ELR (cell line): ENCODE measurements around the gene TCAP.
A peak's percentile ranks its signal among the peaks of the same experiment; 100 is the strongest.

ENCODE experiments used
- DNase-seq: peaks from one replicate; pipeline ENCODE4 v3.0.0-alpha.2; 2015; ENCODE audit warnings: low read depth

Gene TCAP

DNA sequence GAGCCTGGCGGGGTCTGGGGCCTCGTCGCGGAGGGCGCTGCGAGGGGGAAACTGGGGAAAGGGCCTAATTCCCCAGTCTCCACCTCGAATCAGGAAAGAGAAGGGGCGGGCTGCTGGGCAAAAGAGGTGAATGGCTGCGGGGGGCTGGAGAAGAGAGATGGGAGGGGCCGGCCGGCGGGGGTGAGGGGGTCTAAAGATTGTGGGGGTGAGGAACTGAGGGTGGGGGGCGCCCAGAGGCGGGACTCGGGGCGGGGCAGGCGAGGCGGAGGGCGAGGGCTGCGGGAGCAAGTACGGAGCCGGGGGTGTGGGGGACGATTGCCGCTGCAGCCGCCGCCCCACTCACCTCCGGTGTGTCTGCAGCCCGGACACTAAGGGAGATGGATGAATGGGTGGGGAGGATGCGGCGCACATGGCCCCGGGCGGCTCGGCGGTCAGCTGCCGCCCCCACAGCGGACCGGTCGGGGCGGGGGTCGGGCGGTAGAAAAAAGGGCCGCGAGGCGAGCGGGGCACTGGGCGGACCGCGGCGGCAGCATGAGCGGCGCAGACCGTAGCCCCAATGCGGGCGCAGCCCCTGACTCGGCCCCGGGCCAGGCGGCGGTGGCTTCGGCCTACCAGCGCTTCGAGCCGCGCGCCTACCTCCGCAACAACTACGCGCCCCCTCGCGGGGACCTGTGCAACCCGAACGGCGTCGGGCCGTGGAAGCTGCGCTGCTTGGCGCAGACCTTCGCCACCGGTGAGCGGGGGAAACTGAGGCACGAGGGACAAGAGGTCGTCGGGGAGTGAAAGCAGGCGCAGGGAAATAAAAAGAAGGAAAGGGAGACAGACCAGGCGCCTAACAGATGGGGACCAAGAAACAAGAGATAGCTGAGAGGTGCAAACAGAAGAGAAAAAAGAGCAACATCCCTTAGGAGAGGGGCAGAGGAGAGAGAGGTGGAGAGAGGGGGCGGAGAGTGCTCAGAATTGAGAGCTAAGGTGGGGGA, 3.1 kb downstream of the TCAP start, which contains the start of gene PNMT:
Gene PNMT, plus strand, starts transcription at position 509 of the 980 bp plus-strand sequence. Its CDS starts 23 bp downstream, at position 532.
- DNase-seq, result peak; percentile 68

DNA sequence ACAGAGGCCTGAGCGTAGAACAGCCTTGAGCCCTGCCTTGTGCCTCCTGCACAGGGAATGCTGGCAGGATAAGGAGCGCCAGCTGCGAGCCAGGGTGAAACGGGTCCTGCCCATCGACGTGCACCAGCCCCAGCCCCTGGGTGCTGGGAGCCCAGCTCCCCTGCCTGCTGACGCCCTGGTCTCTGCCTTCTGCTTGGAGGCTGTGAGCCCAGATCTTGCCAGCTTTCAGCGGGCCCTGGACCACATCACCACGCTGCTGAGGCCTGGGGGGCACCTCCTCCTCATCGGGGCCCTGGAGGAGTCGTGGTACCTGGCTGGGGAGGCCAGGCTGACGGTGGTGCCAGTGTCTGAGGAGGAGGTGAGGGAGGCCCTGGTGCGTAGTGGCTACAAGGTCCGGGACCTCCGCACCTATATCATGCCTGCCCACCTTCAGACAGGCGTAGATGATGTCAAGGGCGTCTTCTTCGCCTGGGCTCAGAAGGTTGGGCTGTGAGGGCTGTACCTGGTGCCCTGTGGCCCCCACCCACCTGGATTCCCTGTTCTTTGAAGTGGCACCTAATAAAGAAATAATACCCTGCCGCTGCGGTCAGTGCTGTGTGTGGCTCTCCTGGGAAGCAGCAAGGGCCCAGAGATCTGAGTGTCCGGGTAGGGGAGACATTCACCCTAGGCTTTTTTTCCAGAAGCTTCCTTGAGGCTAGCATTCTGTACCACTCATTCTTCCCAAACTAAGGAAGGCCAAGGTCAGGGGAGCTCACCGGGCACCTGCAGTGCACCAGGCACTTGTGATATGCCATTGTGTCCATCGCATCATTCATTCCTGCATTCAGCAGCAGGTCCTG, 5.0 kb downstream of the TCAP start:
- no peak for DNase-seq

- no peak for DNase-seq
Observed at GRCh38 chr17:39670746-39671145, 5.6 kb downstream of the TCAP start.

GRCh38 chr17:39671651-39672521, 6.7 kb downstream of the TCAP start:
- DNase-seq, result peak; percentile 51

- no peak for DNase-seq
Observed at GRCh38 chr17:39672522-39673334, 7.6 kb downstream of the TCAP start.

GRCh38 chr17:39673335-39674081, 8.4 kb downstream of the TCAP start:
- DNase-seq, result no peak

DNA sequence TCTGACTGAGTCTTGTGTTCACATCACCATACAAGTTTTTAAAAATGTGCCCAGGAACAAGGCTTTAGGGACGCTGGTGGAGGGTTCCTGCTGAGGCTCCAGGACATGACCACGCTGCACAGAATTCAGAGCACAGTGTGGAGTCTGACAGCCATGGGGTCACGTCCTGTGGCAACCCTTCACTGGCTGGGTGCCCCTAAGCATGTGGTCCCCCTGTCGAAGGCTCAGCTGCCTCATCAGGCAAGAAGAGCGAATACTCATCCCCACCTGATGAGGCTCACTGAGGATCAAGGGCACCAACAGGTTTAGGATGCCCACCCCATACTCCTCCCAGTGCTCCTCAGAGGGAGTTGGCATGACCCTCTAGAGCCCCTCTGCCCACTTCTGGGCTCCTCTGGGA, 9.0 kb downstream of the TCAP start:
- no peak for DNase-seq

DNA sequence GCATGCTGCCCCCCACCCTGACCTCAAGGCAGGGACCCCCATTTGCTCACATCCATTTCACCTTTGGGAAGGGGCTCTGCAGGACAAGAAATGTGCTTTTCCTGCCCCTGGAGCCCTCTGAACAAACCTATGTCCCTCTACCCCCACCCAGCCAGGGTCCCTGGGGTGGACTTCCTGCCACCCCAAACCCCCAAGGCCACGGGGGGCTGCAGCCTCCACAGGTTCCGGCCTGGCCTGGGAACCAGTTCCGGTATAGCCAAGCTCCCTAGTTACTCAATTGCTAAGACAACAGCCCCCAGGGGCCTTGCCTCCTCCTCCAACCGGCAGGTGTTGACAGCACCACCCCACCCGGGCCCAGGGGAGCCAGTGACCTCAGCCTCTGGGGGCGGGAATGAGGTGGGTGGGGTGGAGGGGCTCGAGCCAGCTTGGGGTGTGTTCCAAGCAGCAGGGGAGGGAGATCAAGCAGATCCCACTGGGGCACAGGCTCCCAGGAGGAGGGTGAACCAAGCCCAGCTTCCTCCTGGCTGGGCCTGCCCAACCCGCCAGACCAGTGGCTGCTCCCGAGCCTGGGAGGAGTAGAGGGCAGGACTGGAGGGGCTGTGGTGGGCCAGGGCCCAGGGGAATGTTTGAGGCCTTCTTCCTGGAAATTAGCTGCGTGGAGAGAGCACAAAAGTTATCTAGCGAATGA, 9.7 kb downstream of the TCAP start:
- no peak for DNase-seq

- DNase-seq, result no peak
Observed at GRCh38 chr17:39675390-39676082, 10.4 kb downstream of the TCAP start.

DNA sequence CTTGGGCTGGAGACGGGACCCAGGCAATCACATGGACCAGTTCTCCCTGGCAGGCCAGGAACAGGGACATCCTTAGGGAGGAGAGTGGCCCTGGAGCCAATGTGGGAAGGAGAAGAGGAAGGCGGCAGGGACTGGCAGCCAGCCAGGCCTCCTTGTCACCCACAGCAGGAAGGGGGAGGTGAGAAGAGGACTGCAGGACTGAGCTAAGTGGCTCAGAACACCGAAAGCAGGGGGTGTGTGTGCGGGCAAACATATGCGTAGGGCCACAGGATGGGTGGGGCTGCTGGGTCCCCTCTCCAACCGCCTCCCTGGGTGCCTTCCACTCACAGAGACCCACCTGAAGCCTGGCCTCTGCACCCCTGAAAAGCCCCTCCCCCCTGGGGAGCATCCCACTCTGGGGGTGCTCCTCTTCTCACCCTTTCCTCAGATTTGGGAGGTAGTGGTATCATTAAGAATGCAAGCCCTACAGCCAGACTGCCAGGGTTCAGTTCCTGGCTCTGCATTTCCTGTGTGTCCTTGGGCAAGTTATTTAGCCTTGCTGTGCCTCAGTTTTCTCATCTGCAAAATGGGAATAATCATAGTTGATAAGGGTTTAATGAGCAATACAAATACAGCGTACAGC, 11.2 kb downstream of the TCAP start:
- DNase-seq, result no peak

DNA sequence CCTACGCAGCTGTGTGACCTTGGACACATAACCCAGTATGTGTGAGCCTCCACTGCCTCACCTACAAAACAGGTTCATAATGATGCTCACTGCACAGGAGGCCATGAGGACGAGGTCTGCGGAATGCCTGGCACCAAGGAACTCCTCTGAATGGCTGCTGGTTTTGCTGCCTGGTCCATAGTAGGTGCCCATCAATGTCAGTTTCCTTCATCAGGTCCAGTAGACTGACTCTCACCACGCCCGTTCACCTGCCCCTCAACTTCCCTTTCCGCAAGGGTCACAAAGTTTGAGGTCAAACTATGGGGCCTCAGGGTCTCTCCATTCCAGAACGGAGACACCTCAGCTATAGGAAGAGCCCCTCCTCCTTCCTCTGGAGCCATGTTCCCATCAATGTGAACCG, 11.9 kb downstream of the TCAP start:
- no peak for DNase-seq

- no peak for DNase-seq
Observed at GRCh38 chr17:39677542-39678339, 12.6 kb downstream of the TCAP start.

DNA sequence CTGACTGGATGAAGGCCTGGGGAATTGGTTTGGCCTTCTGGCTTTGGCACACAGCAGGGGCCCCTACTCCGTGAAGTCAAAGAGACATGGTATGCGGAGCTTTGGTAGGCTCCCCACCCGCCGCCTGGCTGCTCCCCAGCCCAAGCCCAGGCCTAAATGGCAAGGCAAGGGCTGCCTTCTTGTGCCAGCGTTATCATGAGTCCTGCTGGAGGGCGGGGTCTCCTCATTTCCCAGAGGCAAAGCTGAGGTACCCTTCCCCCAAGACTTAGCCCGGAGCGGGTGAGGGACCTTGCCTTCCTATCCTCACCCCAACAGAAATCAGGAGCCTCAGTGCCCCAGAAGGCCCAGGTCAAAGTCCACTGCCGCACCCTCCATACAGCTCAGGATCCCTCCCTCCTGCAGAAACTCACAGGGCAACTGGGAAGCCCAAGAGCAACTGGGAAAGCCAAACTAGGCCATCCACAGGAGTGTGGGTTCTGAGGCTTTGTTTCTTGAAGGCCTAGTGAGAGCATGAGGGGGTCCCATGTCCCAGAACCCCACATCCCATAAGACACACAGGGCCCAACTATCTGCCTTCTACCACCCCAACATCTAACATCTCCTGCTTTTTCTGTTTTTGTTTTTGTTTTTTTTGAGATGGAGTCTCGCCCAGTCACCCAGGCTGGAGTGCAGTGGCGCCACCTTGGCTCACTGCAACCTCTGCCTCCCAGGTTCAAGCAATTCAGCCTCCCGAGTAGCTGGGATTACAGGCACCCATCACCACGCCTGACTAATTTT, 13.4 kb downstream of the TCAP start:
- DNase-seq, result no peak

DNA sequence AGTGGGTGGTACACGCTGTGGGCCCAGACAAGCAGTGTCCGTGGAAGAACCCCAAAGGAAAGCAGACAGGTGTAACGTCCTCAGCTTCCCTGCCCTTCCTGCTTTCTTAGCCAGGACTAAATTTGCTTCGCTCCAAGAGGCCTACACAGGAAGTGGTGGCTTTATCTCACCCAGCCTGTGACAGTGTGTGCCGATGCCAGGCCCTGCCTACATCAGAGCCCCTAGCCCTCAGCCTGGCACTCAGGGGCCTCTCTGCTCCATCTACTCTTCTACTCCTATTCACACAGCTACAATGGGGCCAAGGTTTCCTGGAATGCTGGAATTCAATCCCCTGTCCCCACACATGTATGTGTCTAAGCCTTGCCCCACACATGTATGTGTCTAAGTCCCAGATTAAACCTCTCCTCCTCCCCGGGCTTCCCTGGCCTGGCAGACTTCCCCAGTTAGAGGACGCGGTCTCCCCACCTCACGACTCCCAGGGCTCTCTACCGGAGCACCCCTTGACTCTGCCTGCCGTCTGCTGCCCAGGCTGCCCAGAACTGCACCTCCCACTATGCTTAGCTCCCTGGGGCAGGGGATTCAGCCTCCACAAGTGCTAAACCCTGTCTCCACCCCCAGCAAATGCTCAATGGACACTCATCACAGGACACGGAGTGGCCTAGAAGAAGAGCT, 14.5 kb downstream of the TCAP start:
- DNase-seq, result no peak

DNA sequence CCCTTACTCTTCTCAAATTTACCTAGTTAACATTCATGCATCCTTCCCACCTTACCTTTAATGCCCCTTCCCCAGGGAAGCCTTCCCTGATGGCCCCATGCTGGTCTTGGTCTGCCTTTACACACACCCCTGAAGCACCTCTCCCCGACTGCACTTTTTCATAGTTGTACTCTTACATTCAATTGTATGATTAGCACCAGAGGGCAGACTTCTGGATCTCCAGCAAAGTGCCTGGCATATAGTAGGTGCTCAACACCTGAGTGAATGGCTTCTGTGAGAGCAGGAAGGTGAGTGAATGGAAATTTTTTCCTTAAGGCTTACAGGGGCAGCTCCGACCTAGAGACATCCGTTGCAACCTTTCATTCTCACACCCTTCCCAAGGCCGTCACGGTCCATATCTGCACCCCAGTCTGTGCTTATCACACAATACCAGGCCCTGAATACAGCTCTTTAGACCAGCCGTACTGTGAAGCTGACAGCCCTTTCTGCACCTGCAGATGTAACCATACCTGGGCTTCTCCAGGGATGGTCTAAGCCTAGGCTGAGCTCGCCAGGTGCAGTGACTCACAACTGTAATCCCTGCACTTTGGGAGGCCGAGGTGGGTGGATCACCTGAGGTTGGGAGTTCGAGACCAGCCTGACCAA, 18.3 kb downstream of the TCAP start:
- DNase-seq, result no peak
